ENCODE measurements around the gene BCAS4.

BCAS4 gene

DNA sequence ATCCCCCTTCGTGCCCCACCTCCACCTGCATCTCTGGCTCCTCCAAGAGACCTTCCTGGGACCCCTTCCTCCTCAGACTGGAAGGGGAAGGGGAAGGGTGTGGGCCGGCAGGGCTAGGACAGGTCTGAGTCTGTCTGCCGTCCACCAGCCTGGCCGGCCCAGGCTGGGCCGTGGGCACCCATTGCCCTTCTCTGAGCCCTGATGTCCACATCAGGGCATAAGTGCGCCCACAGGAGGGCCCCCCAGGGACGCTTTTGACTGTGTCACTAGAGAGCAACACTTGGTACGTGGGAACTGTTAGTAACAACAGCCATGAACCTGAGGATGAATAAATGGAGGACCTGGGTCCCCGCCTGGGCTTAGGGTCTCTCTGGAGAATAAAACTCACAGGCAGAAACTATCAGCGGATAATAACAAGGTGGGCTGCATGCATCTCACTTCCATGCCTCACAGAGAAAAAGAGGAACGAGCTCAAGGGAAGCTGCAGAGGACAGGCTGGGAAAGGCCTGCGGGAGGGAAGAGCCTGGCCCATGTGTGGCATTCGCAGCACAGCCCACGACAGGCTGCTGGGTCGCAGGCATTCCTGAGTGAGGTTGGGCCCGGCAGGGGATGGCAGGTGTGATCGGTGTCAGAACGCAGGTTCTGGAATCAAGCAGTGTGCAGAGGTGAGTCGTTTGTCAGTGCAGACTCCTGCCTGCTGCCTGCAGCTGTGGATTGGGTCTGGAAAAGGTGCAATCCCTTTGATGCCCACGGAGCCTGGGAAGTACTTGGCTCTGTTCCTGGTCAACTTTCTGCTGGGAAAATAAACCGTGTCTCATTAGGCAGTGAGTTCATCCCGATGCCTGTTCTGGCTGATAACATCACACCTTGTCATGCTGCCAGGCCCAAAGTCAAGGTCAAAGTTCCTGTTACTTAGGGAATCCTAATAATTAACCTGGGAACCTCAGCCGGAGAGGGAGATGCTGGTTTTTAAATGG, 60.9 kb downstream of the BCAS4 start:
- DNase-seq (ENCODE audit: low spot score), result no peak

DNA sequence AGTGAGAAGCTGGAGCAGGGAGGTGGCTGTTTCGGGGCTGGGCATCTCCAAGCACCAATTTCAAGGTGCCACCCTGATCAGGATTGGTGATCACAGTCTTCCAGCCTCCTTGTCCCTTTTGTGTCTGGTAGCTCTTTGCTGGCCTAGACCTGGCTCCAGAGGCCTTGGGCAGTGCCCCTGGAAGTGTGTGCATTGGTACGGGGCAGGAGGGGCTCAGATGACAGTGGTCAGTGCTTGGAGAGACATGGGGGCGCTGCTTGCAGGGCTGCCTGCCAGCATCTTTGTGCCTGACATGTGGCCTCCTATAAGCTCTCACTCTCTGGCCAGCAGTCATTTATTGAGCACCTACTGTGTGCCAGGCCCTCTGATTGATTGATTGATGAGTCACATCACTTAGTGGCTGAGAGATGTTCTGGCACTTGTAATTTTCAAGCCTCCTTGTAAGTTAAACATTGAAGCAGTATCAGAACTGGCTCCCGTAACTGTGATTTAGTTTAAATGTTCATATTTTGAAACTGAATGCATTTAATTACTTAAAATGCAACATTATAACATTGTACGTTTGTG, 61.7 kb downstream of the BCAS4 start:
- DNase-seq (ENCODE audit: low spot score), result no peak

DNA sequence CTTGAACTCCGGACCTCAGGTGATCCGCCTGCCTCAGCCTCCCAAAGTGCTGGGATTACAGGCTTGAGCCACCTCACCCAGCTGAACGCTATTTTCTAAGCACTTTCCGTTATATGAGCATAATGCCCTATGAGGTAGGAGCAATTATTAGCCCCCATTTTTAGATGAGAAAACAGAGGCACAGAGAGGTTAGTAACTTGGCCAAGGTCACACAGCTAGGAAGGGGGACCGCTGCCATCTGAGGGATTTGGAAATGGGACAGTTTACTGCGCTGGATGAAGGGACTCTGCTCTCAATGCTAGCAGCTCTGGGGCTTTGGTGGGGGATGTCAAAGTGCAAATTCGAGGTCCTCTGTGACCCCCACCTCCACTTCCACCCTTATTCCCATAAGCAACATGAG, 62.5 kb downstream of the BCAS4 start:
- no peak for DNase-seq (ENCODE audit: low spot score)

DNA sequence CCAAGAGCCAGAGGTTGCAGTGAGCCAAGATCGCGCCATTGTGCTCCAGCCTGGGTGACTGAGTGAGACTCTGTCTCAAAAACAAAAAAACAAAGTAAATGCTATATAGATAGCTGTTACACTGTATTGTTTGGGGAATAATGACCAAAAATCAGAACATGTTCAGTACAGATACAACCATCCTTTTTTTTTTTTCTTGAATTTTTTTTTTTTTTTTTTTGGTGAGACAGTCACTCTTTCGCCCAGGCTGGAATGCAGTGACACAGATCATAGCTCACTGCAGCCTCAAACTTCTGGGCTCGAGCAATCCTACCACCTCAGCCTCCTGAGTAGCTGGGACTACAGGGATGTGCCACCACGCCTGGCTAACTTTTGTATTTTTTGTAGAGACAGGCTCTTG, 63.7 kb downstream of the BCAS4 start:
- DNase-seq (ENCODE audit: low spot score), result no peak

GRCh38 chr20:50859161-50859560, 64.3 kb downstream of the BCAS4 start:
- DNase-seq (ENCODE audit: low spot score), result no peak

GRCh38 chr20:50861012-50861411, 66.2 kb downstream of the BCAS4 start:
- no peak for DNase-seq (ENCODE audit: low spot score)

DNA sequence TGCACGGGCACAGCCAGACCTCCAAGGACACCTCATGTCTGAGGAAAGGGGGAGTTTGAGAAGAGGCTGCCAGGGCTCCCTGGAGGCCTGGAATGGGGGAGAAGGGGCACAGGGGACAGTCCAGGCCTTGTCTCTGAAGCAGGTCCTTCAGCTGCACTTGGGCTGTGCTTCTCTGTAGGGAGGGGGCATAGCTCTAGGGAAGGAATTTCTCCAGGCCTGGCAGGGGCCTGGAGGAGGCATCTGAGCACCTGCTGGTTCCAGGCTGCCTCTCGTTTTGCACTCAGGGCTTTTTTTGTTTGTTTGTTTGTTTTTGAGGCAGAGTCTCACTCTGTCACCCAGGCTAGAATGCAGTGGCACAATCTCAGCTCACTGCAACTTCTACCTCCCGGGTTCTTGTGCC, 67.7 kb downstream of the BCAS4 start:
- DNase-seq (ENCODE audit: low spot score), result no peak

- no peak for DNase-seq (ENCODE audit: low spot score)
Measured at GRCh38 chr20:50865114-50865513, 70.3 kb downstream of the BCAS4 start.

GRCh38 chr20:50865591-50865990, 70.7 kb downstream of the BCAS4 start:
- DNase-seq (ENCODE audit: low spot score), result no peak

GRCh38 chr20:50866036-50866685, 71.3 kb downstream of the BCAS4 start:
- DNase-seq (ENCODE audit: low spot score), result no peak

- DNase-seq (ENCODE audit: low spot score), result no peak
Measured at GRCh38 chr20:50866831-50867230, 72.0 kb downstream of the BCAS4 start.

DNA sequence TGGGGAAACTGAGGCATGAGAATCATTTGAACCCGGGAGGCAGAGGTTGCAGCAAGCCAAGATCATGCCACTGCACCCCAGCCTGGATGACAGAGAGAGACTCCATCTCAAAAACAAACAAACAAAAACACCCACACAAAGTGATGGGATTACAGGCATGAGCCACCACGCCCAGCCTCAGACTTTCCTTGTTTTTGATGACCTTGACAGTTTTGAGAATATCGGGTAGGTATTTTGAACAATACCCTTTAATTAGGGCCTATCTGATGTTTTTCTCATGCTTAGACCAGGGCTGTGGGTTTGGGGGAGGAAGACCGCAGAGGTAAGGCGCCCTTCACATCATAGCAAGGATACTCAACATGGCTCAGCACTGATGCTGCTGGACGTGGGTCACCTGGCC, 72.9 kb downstream of the BCAS4 start:
- DNase-seq (ENCODE audit: low spot score), result no peak

DNA sequence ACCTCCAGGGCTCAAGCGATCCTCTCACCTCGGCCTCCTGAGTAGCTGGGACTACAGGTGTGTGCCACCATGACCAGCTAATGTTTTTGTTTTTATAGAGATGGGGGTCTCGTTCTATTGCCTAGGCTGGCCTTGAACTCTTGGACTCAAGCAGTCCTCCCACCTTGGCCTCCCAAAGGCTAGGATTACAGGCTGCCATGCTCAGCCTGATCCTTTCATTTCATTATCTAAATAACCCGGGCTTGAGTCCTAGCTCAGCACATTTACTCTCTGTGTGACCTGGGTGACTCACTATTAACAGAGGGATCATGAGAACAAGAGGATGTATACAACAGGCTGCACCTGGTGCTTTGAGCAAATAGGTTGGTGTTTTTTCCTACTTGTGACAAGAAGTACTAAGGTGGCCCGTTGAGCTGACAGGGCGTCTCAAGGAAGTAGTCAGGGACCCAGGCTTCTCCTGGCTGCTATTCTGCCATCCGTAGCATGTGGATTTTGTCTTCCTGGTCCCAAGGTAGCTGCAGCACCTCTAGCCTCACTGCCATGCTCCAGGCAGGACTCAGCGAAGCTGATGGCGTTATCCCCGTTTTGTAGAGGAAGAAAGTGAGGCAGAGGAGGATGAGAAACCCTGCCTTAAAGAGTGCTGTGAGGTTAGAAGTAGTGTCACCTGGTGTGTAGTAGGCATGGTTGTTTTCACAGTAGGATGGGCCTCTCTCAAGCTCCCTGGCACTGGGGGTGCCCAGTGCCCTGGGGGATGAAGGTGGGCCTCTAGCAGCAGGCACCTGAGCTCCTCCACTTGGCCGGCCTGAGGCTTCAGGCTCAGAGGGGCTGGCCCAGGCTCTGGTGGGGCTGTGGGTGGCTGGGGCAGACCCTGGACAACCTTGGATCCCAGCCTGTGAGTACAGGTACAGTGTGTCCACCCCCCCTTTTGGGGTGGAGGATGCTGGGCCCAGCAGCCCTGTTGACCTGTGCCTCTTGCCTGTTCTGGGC, 73.9 kb downstream of the BCAS4 start:
- no peak for DNase-seq (ENCODE audit: low spot score)

GRCh38 chr20:50870561-50871161, 75.8 kb downstream of the BCAS4 start:
- DNase-seq (ENCODE audit: low spot score), result no peak

DNA sequence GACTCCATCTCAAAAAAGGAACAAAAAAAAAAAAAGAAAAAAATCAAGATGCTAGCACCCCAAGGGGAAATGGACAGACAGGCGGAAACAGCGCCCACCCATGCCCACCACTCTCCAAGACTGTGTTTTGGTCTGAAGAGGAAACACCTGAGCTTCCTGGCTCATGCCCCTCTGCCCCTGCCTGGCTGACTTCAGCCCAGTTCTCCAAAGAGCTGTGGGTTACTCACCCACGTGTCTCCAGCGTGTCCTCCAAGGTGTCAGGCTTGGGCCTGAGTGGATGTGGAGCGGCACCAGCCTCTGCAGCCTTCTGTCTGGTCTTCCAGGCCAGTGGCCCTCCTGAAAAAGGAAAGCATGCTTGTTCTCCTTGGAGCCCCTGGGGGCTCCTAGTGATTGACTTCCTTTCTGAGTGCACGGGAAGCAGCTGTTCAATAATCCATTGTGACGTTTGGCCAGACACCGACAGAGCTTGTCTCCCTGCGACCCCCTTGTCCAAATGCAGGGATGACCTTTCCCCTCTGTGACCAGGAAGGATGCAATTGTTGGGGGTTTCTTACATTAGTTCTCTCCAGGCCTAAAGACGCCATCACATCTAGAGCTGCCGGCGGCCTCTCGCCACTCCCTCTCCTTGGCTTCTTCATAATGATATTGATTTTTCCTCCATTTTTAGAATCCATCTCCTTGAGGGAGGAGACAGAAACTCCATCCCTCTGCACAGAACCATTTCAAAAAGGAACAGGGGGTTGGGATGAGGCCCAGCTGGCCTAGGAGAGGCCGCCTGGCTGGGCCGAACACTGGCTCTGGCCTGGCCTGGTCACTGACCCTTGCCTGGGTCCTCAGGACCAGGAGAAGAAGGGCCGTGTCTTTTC, 77.9 kb downstream of the BCAS4 start:
- DNase-seq (ENCODE audit: low spot score), result no peak

DNA sequence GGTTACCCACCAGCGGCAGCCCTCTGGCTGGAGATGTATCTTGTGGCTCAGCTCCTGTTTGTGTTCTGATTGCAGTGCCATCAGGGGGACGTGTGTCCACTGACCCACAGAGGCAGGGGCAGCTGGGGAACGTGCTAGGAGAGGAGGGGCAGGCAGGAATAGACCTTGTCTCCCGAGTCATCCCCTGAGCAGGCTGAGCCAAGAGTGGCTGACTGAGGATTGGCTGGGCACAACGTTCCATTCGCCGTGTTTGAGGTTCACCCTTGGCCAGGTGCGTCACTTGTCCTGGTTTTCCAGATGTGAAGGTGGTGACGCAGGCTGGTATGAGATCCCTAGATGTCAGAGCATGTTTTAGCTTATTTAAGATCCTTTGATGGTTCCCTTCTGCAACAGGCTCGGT, 78.7 kb downstream of the BCAS4 start:
- DNase-seq (ENCODE audit: low spot score), result no peak

DNA sequence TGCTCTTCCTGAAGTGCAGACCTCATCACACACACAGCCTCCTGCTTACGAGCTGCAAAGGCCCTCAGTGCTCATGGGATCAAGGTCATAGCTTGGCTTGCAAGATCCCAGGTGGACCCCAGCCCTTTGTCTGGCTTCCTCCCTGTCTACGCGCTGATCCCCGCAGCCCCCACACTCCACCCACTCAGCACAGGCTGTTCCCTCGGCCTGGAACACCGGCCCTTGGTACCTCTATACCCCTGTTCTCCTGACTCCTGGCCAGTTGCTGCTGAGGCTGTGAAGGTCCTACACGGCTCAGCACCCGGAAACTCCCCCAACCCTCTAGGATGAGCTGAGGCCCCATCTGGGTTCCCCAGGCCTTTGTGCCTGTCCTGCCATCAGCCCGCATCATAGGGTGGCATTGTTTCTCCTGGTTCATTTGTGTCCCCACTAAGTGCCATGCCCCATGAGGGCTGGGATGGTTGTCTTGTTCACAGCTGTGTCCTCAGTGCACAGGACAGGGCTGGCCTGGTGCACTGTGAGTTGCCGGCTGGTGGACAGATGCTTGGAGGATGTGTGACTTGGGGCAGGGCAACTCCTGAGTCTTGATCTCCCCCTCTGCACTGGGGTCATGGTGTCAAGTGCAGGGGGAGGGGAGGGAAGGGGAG, 79.4 kb downstream of the BCAS4 start:
- DNase-seq (ENCODE audit: low spot score), result no peak

GRCh38 chr20:50874758-50875665, 80.2 kb downstream of the BCAS4 start:
- no peak for DNase-seq (ENCODE audit: low spot score)
